GM19463 (cell line): ENCODE results near the gene GNAQ.
"Not testable (repeated sequence)": the region's sequence is repeated elsewhere in the genome, so short reads cannot be mapped to it uniquely, and the experiment has no call there.

Experiments
- ATAC-seq: cut with Tn5 transposase; IDR thresholded peaks from one replicate; pipeline ENCODE4 v1.9.1; 2021; ENCODE audit warnings: mild to moderate bottlenecking, moderate library complexity; ENCODE audit not compliant: unreplicated experiment

The GNAQ gene

DNA sequence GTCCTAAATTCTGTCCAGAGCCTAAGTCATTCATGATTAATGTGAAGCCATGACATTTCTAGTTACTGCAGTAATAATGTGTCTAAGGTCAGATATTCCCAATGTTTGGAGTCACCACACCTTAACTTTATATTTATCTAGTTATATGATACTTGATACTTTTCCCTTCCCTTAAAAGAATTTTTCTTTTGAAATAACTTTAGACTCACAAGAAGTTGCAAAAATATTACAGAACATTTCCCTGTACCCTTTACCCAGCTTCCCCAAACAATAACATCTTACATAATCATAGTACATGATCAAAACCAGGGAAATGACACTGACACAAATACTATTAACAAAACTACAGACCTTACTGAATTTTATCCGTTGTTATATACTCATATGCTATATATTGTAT lies 233.5 kb downstream of the GNAQ start:
- ATAC-seq = no peak

DNA sequence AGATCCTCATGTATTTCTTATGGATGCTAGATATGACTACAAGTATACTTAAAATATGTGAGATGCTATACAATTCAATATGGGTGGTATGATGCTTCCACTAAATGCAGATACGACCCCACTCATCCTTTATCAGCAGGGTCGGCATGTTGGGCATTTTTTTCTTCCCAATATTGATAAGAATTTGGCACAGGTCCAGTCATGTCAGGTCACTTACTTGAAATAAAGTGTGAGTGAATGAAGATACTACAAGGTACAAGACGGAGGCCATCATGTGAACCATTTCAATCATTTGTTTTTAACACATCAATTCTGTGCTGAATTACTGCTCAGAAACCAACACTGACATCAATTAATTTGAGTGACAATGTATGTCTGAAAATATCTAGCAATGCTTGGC lies 236.6 kb downstream of the GNAQ start:
- no peak for ATAC-seq

DNA sequence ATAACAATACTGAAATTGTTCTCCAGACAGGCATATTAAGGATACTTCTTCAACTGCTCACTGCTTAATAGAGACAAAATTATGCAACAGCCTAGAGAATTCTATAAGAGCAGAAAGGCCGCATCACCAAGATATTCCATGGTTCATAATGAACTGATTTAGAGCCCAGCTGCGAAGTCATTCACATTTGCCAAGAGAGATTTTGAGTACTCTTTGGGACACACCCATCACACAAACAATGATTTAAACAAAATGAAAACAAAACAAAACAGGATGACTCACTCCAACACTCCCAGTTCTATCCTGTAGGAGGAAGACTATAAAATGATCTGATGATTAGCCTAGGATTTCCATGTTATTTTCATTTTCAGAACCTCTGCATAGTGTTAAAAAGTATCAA lies 237.8 kb downstream of the GNAQ start:
- no peak for ATAC-seq

DNA sequence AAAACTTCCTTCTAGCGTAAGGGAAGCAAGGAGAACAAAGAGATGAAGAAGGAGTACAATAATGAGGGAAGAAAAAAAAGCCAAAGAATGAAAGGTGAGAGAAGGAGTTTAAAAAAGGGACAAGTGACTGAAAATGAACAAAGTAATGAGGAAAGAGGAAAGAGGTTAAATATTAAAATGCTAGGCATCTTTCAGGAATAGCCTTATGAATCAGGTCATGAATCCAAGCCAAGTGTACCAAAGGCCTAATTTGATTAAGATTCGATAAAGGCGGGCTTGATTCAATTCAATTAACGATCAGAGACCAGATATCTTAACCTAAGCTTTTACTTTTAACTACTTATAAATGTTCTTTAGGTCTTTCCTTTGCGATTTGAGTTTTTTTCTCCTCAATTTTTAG lies 241.7 kb downstream of the GNAQ start:
- no peak for ATAC-seq

DNA sequence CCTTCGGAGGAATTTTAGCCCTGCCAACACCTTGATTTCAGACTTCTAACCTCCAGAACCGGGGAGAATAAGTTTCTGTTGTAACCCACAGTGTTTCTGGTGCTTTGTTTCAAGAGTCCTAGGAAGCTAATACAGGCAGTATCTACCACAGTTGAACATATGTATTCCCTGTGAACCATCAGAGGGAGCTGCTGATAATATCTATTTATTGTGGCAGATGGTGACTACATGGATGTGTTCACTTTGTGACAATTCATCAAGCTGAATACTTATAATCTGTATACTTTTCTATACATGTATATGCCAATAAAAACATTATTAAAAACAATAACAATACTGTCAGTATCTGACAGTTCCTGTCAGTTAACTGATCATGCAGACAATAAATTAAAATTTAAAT lies 246.3 kb downstream of the GNAQ start:
- ATAC-seq = no peak

DNA sequence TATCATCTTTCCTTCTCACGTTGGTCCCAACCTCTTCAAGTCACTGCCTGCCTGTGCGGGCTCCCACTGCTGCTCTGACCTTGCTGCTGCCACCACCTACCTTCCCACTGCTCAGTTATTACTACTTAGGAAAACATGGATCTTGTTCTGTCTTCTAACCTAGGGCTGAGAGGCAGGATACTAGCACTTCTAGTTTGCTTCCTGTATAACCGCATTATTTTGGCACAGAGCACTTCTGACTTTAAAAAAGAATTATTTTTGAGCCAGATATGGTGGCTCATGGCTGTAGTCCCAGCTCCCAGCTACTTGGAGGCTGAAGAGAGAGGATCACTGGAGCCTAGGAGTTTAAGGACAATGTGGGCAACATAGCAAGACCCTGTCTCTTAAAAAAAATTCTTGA lies 248.1 kb downstream of the GNAQ start:
- ATAC-seq = no peak

DNA sequence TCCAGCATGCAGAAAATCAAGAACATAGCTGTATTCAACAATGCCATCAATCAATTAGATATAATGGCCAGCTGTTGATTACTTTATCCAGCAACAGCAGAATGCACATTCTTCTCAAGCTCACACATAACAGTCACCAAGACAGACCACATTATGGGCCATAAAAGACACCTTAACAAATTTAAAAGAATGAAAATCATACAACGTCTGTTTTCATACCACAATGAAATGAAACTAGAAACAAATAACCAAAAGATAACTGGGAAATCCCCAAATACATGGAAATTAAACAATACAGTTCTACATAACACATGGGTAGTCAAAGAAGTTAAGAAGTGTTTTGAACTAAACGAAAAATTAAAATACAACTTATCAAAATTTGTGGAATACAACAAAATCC lies 252.6 kb downstream of the GNAQ start:
- no peak for ATAC-seq

DNA sequence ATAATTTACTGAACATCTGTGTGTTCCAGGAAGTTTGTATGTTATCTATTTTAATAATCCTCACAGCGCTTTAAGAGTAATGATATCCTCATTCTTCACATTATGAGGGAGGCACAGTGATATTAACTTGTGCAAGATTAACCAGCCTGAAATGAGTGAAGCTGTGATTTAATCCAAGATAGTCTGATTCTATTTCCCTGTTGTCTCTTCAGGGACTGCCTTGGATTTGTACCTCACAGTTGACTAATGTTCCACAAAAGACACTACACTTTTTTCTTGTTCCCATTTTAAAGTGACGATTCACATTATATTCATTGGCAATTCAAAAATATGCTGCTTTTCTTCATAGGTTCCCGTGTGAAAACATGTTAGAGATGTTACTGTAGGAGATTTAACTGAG lies 258.2 kb downstream of the GNAQ start:
- no peak for ATAC-seq

DNA sequence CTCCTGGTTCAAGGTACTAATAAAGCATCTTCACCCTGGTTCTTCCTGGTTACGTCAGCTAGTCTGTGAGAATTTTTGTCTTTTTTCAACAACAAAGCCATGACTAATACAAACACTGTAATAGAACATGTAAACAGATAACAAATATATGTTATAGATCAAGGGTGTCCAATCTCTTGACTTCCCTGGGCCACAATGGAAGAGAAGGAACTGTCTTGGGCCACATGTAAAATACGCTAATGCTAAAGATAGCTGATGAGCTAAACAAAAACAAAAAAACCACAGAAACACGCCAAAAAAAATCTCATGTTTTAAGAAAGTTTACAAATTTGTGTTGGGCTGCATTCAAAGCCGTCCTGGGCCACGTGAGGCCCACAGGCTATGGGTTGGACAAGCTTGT lies 259.0 kb downstream of the GNAQ start:
- no peak for ATAC-seq

DNA sequence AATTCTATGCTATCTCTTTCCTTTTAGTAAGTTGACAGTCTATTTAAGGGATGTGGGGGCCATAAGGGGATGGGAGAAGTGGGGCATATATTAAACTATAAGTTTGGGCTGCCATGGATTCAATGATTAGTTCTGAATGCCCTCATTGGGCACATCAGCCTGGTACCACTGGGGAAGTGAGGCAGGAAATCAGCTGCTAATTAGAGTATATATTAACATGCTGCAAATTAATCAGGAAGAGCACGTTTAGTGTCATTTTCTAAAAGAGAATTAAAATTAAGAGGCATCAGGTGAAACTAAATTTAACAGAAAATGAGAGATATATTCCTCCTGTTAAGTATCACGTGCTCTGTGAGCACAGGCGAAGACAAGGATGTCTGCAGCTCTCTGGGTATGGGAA lies 260.4 kb downstream of the GNAQ start:
- no peak for ATAC-seq

DNA sequence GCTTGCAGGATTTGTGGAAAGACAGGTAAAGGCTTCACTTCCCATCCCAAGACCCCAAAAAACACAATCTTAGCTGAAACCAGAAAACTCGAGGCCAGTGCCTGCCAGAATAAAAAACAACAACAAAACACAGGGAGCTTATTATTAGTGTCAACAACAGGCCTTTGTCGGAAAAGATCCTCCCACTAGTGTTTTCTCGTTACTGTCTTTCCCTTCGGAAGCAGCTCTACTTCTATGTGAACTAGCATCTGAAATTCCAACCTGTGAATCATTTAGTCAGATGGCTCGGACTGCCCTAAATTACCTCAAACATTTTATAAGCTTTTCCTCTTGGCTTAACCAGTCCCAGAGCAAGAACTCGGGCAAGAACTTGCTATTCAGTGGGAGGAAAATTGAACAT lies 261.3 kb downstream of the GNAQ start:
- no peak for ATAC-seq

DNA sequence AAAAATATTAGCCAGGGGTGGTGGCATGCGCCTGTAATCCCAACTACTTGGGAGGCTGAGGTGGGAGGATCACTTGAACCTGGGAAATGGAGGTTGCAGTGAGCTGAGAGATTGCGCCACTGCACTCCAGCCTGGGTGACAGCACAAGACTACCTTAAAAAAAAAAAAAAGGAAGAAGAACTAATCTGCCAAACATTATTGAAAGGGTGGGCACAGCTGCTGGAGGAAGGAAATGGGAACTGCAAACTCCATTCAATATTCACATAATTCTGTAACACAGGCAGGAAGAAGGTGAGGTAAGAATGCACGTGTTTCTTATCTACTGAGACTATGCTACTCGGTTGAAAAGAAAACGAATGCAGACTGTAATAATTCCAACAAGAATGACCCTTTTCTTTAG lies 262.4 kb downstream of the GNAQ start:
- no peak for ATAC-seq

DNA sequence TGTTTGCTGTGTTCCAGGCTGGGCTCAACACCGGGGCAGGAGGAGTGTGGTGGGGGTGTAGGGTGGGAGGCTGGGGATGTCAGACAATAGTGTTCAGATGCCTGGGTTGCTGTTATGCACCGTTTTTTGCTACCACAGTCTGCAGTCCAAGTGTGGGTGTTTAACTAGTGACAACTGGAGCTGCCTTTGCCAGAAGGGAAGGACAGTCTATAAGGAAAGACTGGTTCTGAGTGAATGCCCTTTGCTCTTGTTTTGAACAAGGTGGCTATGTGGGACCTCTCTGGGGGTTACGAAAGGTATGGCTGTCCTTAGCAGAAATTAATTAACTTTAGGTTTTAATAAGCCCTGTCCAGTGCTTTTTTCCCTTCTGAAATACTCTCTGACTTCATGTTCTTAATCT lies 265.0 kb downstream of the GNAQ start:
- no peak for ATAC-seq

DNA sequence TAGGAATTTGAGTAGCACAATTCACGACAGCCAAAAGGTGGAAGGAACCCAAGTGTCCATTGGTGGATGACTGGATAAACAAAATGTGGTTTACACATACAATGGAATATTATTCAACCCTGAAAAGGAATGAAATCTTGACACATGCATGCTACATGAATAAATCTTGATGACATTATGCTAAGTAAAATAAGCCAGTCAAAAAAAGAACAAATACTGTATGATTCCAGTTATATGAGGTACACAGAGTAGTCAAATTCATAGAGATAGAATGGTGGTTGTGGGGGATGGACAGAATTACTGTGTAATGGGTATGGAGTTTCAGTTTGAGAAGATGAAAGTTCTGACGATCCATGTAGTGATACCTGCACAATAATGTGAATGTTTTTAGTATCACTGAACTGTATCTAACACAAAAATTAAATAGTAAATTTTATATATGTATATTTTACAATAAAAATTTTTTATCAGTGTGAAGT lies 265.8 kb downstream of the GNAQ start:
- no peak for ATAC-seq

DNA sequence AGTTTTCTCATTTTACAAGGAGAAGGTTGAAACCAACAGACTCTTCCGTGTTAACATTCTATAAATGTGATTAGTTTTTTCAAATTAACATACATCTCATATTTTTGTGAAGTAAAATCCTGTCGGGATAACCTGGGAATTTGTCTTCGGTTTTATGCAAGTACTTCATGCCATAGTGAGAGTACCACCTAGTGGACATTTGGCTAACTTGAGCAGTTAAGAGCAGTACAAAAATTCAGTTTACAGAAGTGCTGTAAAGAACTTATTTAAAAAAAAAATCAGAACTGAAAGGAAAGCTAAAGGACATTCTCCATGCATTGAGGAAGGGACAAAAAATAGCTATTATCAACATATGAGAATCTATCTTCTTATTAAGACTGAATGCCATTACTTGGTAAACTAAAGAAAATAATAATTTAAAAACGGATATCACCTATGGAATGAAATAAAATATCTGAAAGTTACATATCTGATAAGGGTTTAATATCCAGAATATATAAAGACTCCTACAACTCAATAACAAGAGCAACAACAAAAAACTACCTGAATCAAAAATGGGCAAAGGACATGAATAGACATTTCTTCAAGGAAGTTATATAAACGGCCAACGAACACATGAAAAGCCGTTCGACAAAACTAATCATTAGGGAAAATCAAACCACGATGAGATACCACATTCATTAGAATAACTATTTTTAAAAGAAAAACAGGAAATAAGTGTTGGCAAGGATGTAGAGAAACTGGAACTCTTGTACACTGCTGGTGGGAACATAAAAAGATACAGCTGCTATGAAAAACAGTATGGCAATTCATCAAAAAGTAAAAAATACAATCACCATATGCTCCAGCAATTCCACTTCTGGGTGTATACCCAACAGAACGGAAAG lies 266.5 kb downstream of the GNAQ start:
- no peak for ATAC-seq

DNA sequence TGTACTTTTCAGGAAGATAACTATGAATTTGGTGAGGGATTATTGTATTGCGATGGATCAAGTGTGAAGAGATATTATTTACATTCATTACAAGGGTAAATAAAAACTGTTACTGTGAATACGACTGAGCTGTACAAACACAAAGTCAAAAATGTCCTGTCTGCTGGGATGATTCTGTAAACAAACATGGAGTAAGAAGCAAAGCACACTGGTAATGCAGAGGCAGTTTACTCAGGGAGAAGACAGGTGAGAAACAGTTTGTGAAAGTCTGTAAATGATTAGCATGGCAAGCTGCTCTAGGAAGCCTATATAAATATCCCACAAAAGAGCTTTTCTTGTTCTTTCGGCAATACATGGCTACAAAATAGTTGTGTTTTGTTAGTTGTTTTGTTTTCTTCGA lies 268.0 kb downstream of the GNAQ start:
- ATAC-seq = no peak

DNA sequence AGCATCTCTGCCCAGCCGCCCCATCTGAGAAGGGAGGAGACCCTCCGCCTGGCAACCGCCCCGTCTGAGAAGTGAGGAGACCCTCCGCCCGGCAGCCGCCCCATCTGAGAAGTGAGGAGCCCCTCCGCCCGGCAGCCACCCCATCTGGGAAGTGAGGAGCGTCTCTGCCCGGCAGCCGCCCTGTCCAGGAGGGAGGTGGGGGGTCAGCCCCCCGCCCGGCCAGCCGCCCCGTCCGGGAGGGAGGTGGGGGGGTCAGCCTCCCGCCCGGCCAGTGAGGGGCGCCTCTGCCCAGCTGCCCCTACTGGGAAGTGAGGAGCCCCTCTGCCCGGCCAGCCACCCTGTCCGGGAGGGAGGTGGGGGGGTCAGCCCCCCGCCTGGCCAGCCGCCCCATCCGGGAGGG lies 270.7 kb downstream of the GNAQ start:
- ATAC-seq = not testable (repeated sequence)

DNA sequence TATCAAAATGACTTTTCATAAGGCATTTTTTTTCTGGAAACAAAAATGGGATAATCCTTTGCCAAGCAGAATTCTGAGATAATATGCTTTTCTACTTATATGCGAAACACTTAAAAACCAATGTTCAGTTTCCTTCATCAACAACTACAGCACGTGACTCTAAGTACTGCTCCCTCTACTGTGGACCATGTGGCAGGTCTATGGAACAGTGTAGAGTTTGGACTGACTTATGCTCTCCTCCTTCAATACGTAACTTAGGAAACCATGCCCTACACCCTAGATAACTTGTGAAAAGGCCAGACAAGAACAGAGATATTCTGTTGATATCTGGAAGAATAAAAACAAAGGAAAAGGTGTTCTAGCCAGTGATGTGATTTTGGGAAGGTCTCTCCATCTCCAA lies 272.2 kb downstream of the GNAQ start:
- no peak for ATAC-seq

DNA sequence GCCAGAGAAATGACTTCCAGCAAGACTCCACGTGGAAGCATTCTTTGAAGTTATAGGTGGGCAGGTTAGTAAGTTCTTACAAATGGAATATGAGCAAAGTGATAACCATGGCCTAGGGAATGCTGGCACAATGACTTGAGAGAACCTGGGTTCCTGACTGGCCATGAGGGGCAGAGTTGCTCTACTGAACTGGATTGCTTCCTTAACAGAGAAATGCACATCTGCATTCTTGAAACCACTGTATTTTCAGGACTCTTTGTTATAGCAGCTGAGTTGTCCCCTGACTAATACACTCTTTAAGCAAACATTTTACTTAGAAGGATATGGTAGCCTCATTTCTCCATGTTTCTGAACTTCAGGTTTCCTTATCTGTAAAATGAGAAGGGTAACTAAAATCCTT lies 275.2 kb downstream of the GNAQ start:
- ATAC-seq = no peak

DNA sequence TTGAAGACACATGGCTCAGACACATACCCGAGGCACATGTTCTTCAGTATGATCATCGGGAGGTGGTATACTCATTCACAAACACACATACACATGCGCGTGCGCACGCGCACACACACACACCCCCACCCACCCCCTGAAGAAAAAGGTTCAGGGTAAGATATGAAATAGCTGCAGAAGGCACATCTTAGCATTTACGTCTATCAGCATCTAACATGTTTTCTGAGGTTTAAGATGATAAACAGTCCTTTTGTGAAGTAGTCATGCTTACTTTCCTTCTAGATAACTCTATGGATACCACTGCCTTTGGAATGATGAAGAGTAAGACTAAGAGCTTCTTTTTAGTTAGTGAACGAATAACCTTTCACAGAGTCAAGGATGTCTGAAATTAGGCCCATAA lies 278.4 kb downstream of the GNAQ start:
- ATAC-seq = no peak

DNA sequence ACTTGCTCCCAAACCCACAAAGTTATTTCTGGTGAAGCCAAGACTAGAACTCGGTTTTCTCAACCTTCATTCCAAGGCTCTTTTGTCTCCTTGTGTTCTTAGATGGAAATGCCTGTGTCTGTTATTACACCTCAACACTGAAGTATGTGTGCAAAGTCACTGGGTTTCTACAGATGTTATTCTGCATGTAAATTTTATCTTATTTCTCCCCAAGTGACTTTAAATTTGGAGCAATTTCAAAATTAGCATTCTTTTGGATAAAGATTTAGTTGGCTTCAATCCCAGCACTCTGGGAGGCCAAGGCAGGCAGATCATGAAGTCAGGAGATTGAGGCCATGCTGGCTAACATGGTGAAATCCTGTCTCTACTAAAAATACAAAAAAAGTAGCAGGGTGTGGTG lies 279.1 kb downstream of the GNAQ start:
- no peak for ATAC-seq

DNA sequence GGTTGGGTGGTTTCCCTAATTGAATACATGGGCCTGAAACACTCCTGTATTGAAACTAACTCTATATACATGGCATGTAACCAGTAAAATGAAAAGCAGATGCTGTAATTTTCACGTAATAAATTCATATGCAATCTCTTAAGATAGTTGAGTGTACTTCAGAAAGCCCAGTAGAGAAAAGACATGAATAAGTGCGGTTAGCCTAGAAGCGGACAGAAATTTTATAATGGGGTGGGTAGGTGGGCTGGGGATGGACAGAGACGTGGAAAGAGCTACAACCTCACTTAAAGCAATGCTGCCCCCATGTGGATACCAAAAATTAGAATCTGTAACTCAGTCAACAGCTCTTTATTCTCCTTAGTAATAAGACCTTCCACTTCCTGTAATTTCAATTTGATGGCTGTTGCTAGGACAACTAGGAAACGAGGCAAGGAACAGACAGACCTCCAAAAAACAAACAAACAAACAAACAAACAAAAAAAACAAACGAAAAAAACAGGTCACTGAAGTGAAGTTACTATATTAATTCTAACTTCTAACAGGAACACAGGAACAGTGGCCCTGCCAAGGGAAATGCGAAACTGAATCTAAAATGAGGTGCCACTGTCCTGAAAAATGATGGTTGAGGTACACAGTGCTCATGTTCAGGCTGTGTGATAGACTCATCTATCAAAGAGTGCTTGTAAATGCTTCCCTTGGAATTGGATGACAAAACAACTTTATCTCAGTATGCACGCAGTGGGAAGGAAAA lies 280.1 kb downstream of the GNAQ start:
- ATAC-seq = no peak
